ENCODE measurements around the gene SNRPA.
A peak's percentile ranks its signal among the peaks of the same experiment; 100 is the strongest.
"Not testable (repeated sequence)": the region's sequence is repeated elsewhere in the genome, so short reads cannot be mapped to it uniquely, and the experiment has no call there.

Gene SNRPA

GRCh38 chr19:40752257-40752781 lies 1.3 kb downstream of the SNRPA start:
- FAIRE-seq (no peak), DNase-seq (ENCODE audit: insufficient read length) (no peak)
- TF ChIP-seq POLR2AphosphoS5 (IDR thresholded peaks at IDR 0.05; ENCODE audit: low read depth, low read length) (no peak), POLR2A (IDR thresholded peaks at IDR 0.05; ENCODE audit: low read depth, low read length) (no peak), TAF1 (IDR thresholded peaks at IDR 0.05; ENCODE audit: borderline replicate concordance, low read depth, low read length) (no peak)

DNA sequence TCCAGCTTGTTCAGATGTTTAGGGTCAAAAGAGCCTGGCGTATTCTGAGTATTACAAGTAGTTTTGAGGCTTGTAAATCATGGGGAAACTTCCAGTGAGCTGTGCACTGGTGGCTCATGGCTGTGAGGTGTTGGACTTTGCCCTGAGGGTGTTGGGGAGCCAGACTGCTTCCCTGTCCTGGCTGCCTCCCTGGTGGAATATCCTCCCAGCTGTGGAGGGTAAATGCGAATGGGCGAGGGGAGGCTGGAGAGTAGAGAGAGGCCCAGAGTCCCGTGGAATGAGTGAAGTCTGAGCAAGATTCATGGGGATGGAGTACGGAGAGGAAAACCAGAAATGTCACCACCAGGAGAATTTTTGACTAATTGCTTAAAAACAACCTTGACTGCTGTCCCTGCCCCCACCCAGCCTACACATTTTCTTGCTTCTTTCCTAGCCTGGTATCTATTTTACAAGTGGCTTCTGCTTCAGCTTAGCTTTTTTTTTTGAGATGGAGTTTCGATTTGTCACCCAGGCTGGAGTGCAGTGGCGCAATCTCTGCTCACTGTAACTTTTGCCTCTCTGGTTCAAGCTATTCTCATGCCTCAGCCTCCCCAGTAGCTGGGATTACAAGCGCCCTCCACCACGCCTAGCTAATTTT lies 3.7 kb downstream of the SNRPA start:
- FAIRE-seq, result no peak
- no peak for DNase-seq (ENCODE audit: insufficient read length)
- TF ChIP-seq POLR2AphosphoS5 (IDR thresholded peaks at IDR 0.05; ENCODE audit: low read depth, low read length) (no peak), POLR2A (IDR thresholded peaks at IDR 0.05; ENCODE audit: low read depth, low read length) (no peak), TAF1 (IDR thresholded peaks at IDR 0.05; ENCODE audit: borderline replicate concordance, low read depth, low read length) (no peak)

- no peak for FAIRE-seq
- TF ChIP-seq TAF1 (IDR thresholded peaks at IDR 0.05; ENCODE audit: borderline replicate concordance, low read depth, low read length), result no peak
- no peak for TF ChIP-seq POLR2AphosphoS5 (IDR thresholded peaks at IDR 0.05; ENCODE audit: low read depth, low read length)
- TF ChIP-seq POLR2A (IDR thresholded peaks at IDR 0.05; ENCODE audit: low read depth, low read length), result no peak
- DNase-seq (ENCODE audit: insufficient read length), result no peak
These were observed 4.2 kb downstream of the SNRPA start for GRCh38 chr19:40755248-40755624.

DNA sequence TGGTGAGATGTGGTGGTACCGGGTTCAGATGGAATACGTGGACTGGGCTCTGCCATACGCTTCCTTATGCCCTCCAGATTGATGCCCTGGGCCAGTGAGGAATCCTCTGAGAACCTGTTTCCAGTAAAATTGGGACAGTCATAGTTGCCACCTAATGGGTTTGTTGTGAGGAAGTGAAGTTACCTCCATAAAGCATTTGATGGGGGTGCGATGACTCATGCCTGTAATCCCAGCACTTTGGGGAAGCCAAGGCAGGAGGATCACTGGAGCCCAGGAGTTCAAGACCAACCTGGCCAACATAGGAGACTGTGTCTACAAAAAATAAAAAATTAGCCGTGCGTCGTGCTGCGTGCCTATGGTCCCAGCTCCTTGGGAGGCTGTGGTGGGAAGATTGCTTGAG lies 4.8 kb downstream of the SNRPA start:
- DNase-seq (ENCODE audit: insufficient read length) (no peak), FAIRE-seq (no peak)
- TF ChIP-seq POLR2A (IDR thresholded peaks at IDR 0.05; ENCODE audit: low read depth, low read length) (no peak; the same call in 1 of the 2 replicates), TAF1 (IDR thresholded peaks at IDR 0.05; ENCODE audit: borderline replicate concordance, low read depth, low read length) (no peak), POLR2AphosphoS5 (IDR thresholded peaks at IDR 0.05; ENCODE audit: low read depth, low read length) (no peak)

DNA sequence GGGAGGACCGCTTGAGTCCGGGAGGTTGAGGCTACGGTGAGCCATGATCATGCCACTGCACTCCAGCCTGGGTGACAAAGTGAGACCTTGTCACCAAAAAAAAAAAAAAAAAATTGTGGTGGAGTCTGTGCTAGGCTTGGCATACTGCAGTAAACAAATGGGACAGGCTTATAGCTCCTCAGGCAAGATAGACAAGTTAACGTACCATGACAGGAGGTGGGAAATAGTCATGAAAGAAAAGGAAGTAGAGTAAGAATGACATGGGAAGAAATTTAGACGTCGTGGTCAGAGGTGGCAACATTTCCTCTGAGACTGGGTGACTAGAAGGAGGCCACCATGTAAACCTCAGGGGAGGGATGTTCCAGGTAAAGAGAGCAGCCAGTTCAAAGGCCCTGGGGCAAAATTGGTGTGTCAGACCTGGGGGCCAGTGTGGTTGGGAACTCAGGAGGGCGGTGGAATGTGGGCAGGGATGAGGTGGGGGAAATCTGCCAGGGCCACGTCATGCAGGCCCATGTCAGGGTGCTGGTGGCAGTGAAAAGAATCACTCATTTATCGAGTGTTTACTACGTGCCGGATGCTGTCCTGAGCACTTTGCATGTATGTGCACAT lies 5.6 kb downstream of the SNRPA start:
- TF ChIP-seq POLR2A (IDR thresholded peaks at IDR 0.05; ENCODE audit: low read depth, low read length) (0 out of 2 replicates have a peak, but pooled peaks have one; percentile 19), POLR2AphosphoS5 (IDR thresholded peaks at IDR 0.05; ENCODE audit: low read depth, low read length) (peak; percentile 32; the same call in 1 of the 2 replicates), TAF1 (IDR thresholded peaks at IDR 0.05; ENCODE audit: borderline replicate concordance, low read depth, low read length) (no peak)
- no peak for DNase-seq (ENCODE audit: insufficient read length)
- FAIRE-seq, result no peak

DNA sequence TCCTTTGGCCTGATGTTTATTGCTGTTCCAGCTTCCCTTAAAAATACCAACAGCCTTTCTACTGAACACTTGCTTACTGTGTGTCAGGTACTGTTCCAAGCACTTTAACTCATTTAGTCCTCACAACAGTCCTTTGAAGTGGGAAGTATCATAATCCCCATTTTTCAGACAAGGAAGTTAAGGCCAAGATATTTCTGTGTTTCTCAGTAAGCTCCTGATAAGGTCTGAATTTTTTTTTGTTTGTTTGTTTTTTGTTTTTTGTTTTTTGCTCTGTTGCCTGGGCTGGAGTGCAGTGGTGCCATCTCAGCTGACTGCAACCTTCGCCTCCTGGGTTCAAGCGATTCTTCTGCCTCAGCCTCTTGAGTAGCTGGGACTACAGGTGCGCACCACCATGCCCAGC lies 7.5 kb downstream of the SNRPA start:
- FAIRE-seq (no peak), DNase-seq (ENCODE audit: insufficient read length) (no peak)
- no peak for TF ChIP-seq POLR2A (IDR thresholded peaks at IDR 0.05; ENCODE audit: low read depth, low read length)
- no peak for TF ChIP-seq TAF1 (IDR thresholded peaks at IDR 0.05; ENCODE audit: borderline replicate concordance, low read depth, low read length)
- TF ChIP-seq POLR2AphosphoS5 (IDR thresholded peaks at IDR 0.05; ENCODE audit: low read depth, low read length), result no peak

DNA sequence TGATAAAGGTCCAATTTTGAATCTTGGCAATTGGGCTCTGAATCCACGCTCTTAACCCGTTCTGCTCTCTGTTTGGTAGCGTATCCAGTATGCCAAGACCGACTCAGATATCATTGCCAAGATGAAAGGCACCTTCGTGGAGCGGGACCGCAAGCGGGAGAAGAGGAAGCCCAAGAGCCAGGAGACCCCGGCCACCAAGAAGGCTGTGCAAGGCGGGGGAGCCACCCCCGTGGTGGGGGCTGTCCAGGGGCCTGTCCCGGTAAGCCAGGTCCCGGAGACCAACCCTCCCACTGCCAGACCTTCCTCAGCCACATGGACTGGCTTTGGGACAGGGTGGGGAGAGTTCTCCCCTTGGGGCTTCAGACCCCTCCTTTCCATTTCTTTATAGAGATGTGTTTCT lies 8.3 kb downstream of the SNRPA start:
- no peak for DNase-seq (ENCODE audit: insufficient read length)
- TF ChIP-seq POLR2AphosphoS5 (IDR thresholded peaks at IDR 0.05; ENCODE audit: low read depth, low read length) (no peak), POLR2A (IDR thresholded peaks at IDR 0.05; ENCODE audit: low read depth, low read length) (no peak), TAF1 (IDR thresholded peaks at IDR 0.05; ENCODE audit: borderline replicate concordance, low read depth, low read length) (no peak)
- no peak for FAIRE-seq

- no peak for DNase-seq (ENCODE audit: insufficient read length)
- TF ChIP-seq TAF1 (IDR thresholded peaks at IDR 0.05; ENCODE audit: borderline replicate concordance, low read depth, low read length) (no peak), POLR2AphosphoS5 (IDR thresholded peaks at IDR 0.05; ENCODE audit: low read depth, low read length) (no peak), POLR2A (IDR thresholded peaks at IDR 0.05; ENCODE audit: low read depth, low read length) (no peak)
- no peak for FAIRE-seq
These were observed 11.9 kb downstream of the SNRPA start for GRCh38 chr19:40762754-40763470.

DNA sequence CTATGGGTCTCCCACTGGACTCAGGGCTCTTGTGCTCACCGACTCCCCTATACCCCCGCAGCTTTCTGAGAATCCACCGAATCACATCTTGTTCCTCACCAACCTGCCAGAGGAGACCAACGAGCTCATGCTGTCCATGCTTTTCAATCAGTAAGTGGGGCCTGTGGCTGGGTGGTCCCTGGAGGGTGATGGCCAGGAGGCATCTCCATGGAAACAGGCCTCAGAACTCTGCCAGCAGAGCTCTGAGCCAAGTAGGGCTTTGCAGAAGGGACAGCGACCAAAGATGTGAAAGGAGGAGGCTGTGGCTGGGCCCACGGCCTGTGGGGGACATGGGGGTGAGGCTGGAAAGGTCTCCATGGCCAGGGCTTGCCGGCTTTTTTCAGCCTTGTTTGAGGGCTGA lies 12.5 kb downstream of the SNRPA start:
- FAIRE-seq, result no peak
- no peak; the same call in 1 of the 2 replicates for TF ChIP-seq POLR2AphosphoS5 (IDR thresholded peaks at IDR 0.05; ENCODE audit: low read depth, low read length)
- no peak for DNase-seq (ENCODE audit: insufficient read length)

DNA sequence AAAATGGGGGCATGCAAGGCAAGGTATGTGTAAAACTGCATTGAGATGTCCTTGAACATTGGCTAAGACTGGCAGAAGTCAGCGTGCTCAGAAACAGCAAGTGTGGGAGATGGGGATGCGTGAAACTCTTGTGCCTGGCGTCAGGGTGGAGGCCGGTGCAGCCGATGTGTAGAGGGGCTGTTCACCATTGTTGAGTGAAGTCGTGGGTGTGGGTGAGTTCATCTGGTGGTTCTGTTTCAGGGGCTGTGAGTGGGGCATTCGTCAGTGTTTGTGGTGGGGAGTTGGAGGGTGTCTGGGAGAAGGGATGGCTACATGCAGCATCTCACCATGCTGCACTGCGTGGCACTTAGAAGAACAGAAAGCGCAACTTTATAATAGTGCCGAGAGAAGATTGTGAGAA lies 13.0 kb downstream of the SNRPA start:
- DNase-seq (ENCODE audit: insufficient read length) (no peak), FAIRE-seq (no peak)
- TF ChIP-seq POLR2AphosphoS5 (IDR thresholded peaks at IDR 0.05; ENCODE audit: low read depth, low read length), result no peak
- no peak for TF ChIP-seq POLR2A (IDR thresholded peaks at IDR 0.05; ENCODE audit: low read depth, low read length)
- TF ChIP-seq TAF1 (IDR thresholded peaks at IDR 0.05; ENCODE audit: borderline replicate concordance, low read depth, low read length), result no peak

- not testable (repeated sequence) for FAIRE-seq; DNase-seq (ENCODE audit: insufficient read length)
These were observed 15.4 kb downstream of the SNRPA start for GRCh38 chr19:40766385-40766784.

- no peak for TF ChIP-seq POLR2AphosphoS5 (IDR thresholded peaks at IDR 0.05; ENCODE audit: low read depth, low read length)
- no peak for TF ChIP-seq POLR2A (IDR thresholded peaks at IDR 0.05; ENCODE audit: low read depth, low read length)
- no peak for TF ChIP-seq TAF1 (IDR thresholded peaks at IDR 0.05; ENCODE audit: borderline replicate concordance, low read depth, low read length)
- no peak for DNase-seq (ENCODE audit: insufficient read length)
- FAIRE-seq, result no peak
These were observed 17.9 kb downstream of the SNRPA start for GRCh38 chr19:40768869-40769268.

DNA sequence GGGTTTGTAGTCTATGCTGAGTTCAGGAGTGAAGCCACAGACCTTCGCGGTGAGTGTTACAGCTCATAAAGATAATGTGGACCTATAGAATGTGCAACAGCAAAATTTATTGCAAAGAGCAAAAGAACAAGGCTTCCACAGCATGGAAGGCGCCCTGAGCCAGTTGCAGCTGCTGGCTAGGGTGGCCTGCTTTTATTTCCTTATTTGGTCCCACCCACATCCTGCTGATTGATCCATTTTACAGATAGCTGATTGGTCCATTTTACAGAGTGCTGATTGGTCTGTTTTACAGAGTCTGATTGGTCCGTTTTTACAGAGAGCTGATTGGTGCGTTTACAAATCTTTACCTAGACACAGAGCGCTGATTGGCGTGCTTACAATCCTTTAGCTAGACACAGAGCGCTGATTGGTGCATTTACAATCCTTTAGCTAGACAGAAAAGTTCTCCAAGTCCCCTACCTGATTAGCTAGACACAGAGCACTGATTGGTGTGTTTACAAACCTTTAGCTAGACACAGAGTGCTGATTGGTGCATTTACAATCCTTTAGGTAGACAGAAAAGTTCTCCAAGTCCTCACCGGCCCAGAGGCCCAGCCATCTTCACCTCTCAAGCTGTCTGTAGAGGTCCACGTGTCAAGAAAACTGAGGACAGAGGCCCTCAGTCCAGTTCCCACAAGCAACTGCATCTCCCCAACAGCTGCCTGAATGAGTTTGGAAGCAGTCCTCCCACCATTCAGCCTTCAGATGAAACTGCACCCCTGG lies 20.3 kb downstream of the SNRPA start:
- FAIRE-seq; DNase-seq (ENCODE audit: insufficient read length): not testable (repeated sequence)
